ENCODE data around the gene FRMD7. TPM values are rescaled to one million over a fixed set of nuclear protein-coding genes. Genes with fewer than 3 reads are reported as not detected.
"Not testable (repeated sequence)": the region's sequence is repeated elsewhere in the genome, so short reads cannot be mapped to it uniquely, and the experiment has no call there.

The FRMD7 gene
- total and polyA plus RNA-seq, 5 experiments from 2014 or later = not detected

GRCh38 chrX:132086672-132087071 is 41.1 kb downstream of the FRMD7 start:
- H3K9me3 Mint-ChIP-seq = no peaks in the 10 kb centered on the region
- POLR2A ChIA-PET = no interaction called here
- peak overlapping the region in 1 of 10 donors; percentile 12 for H3K27ac Mint-ChIP-seq
- ATAC-seq = no peak
- peaks cover 0 to 3% (median 2%) of the 10 kb centered on the region in 5 donors for H3K27me3 Mint-ChIP-seq
- DNase-seq = no peak
- H3K4me1 Mint-ChIP-seq = peaks cover 0 to 10% (median 9%) of the 10 kb centered on the region in 4 donors
- no peak overlapping the region for H3K4me3 Mint-ChIP-seq
- H3K36me3 Mint-ChIP-seq = no peaks in the 10 kb centered on the region

DNA sequence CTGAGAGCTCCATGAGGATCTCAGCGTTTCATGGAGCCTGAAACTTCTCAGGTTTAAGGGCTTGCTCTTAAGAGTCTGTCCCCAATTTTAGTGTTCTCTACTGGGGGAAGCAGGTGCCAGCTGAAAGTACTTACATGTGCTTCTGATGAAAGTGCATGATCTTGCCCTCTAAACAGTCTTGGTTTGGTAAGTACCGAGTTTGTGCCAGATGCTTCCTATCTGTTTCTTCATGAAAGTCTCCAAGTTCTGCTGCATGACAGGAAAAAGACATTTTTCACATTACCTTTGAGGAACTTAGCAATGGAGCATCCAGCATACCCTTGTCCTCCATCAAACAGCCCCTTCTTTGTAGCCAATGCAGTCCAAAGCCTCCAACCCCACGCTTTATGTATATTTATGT is 42.0 kb downstream of the FRMD7 start:
- no peak overlapping the region for H3K4me3 Mint-ChIP-seq

DNA sequence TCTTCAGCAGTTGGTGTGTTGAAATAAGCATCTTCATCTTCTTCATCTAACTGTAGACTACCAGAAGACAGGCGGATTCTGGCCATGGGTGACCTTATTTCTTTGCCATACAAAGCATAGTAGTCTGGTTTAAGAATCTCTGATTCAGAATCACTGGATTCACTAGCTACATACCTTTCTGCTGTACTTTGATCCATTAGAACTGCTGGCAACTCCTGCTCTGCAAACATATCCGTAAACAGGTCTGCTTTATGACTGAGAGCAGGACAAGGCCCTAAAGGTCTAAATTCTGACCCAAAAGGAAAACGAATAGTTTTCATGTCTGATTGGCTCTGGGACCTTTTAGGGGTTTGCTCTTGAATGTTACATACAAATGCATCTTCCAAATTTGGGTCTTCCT is 49.9 kb downstream of the FRMD7 start:
- no peak for ATAC-seq
- Mint-ChIP-seq H3K27me3 (no peaks in the 10 kb centered on the region), H3K9me3 (no peaks in the 10 kb centered on the region), H3K4me3 (no peak overlapping the region), H3K4me1 (no peaks in the 10 kb centered on the region), H3K27ac (no peak overlapping the region), H3K36me3 (peaks cover 0 to 18% (median 0%) of the 10 kb centered on the region in 3 donors)
- POLR2A ChIA-PET = interaction anchor here (0.7 kb wide), 1 partner anchor 14 kb away, joined by 3 read pairs; no protein-coding TSS in a partner anchor
- DNase-seq = no peak

More for the DNA sequence above, 42.0 kb downstream of the FRMD7 start:
- no peaks in the 10 kb centered on the region for H3K36me3 Mint-ChIP-seq
- no peak for DNase-seq
- H3K27me3 Mint-ChIP-seq = peaks cover 0 to 3% (median 2%) of the 10 kb centered on the region in 5 donors
- H3K4me1 Mint-ChIP-seq = peaks cover 0 to 6% (median 4%) of the 10 kb centered on the region in 4 donors
- no peak overlapping the region for H3K27ac Mint-ChIP-seq
- H3K9me3 Mint-ChIP-seq = no peaks in the 10 kb centered on the region
- POLR2A ChIA-PET = no interaction called here
- ATAC-seq = no peak

GRCh38 chrX:132077414-132077813 is 50.4 kb downstream of the FRMD7 start:
- no peak overlapping the region for H3K4me3 Mint-ChIP-seq
- no peaks in the 10 kb centered on the region for H3K9me3 Mint-ChIP-seq
- ATAC-seq (no peak), DNase-seq (no peak)
- H3K27me3 Mint-ChIP-seq = no peaks in the 10 kb centered on the region
- H3K27ac Mint-ChIP-seq = no peak overlapping the region
- POLR2A ChIA-PET = interaction anchor here (0.7 kb wide), 1 partner anchor 14 kb away, joined by 3 read pairs; no protein-coding TSS in a partner anchor
- peaks cover 0 to 20% (median 0%) of the 10 kb centered on the region in 3 donors for H3K36me3 Mint-ChIP-seq
- no peaks in the 10 kb centered on the region for H3K4me1 Mint-ChIP-seq

GRCh38 chrX:132071254-132071653 is 56.6 kb downstream of the FRMD7 start:
- Mint-ChIP-seq H3K36me3 (peaks cover 0 to 44% (median 3%) of the 10 kb centered on the region in 3 donors), H3K4me3 (no peak overlapping the region), H3K4me1 (no peaks in the 10 kb centered on the region), H3K27ac (no peak overlapping the region), H3K27me3 (no peaks in the 10 kb centered on the region), H3K9me3 (no peaks in the 10 kb centered on the region)
- POLR2A ChIA-PET = interaction anchor here (1.0 kb wide), 1 partner anchor 48 kb away, joined by 4 read pairs; the partner anchor contains the start of gene STK26
- ATAC-seq (no peak), DNase-seq (peak in 1 of 10 donors; percentile 12)

GRCh38 chrX:132068405-132068804 is 59.4 kb downstream of the FRMD7 start:
- H3K4me1 Mint-ChIP-seq = no peaks in the 10 kb centered on the region
- peaks cover 0 to 37% (median 3%) of the 10 kb centered on the region in 3 donors for H3K36me3 Mint-ChIP-seq
- DNase-seq (no peak), ATAC-seq (no peak)
- no peak overlapping the region for H3K27ac Mint-ChIP-seq
- no peaks in the 10 kb centered on the region for H3K27me3 Mint-ChIP-seq
- no peaks in the 10 kb centered on the region for H3K9me3 Mint-ChIP-seq
- POLR2A ChIA-PET = no interaction called here
- no peak overlapping the region for H3K4me3 Mint-ChIP-seq

- H3K36me3 Mint-ChIP-seq = peaks cover 0 to 44% (median 3%) of the 10 kb centered on the region in 3 donors
- H3K4me1 Mint-ChIP-seq = peaks cover 0 to 19% (median 11%) of the 10 kb centered on the region in 4 donors
- DNase-seq (no peak), ATAC-seq (no peak)
- POLR2A ChIA-PET = no interaction called here
- no peak overlapping the region for H3K4me3 Mint-ChIP-seq
- no peaks in the 10 kb centered on the region for H3K27me3 Mint-ChIP-seq
- no peak overlapping the region for H3K27ac Mint-ChIP-seq
- H3K9me3 Mint-ChIP-seq = no peaks in the 10 kb centered on the region
Measured at GRCh38 chrX:132063862-132064261, 64.0 kb downstream of the FRMD7 start.

DNA sequence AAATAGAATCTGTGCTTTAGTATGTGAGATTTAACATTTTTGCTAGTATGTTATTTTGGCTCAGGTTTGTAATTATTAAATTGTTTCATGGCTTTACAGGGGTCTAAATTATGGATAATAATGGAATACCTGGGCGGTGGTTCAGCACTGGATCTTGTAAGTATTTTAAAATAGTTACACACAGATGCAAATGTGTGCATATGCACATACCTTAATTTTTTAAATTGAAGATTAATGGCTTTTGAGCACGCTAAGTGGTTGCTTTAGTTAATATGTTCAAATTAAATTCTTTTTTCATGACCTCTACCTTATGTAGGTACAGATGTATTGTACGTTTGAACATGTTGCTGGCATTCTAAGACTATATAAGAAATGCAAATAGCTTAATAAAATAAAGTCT is 64.5 kb downstream of the FRMD7 start:
- DNase-seq = no peak
- Mint-ChIP-seq H3K9me3 (no peaks in the 10 kb centered on the region), H3K27me3 (no peaks in the 10 kb centered on the region), H3K4me3 (no peak overlapping the region), H3K36me3 (peaks cover 0 to 39% (median 0%) of the 10 kb centered on the region in 3 donors), H3K4me1 (peaks cover 0 to 24% (median 11%) of the 10 kb centered on the region in 4 donors), H3K27ac (peak overlapping the region in 1 of 10 donors; percentile 55)
- ATAC-seq = no peak
- POLR2A ChIA-PET = interaction anchor here (1.3 kb wide), 1 partner anchor 78 kb away, joined by 3 read pairs; no protein-coding TSS in a partner anchor

- H3K4me3 Mint-ChIP-seq = no peak overlapping the region
- ATAC-seq (no peak), DNase-seq (no peak)
- no peaks in the 10 kb centered on the region for H3K9me3 Mint-ChIP-seq
- H3K4me1 Mint-ChIP-seq = peaks cover 2 to 42% (median 28%) of the 10 kb centered on the region in 4 donors
- peak overlapping the region in 3 of 10 donors; percentile 6 to 28 (median 6) for H3K27ac Mint-ChIP-seq
- peaks cover 0 to 42% (median 2%) of the 10 kb centered on the region in 3 donors for H3K36me3 Mint-ChIP-seq
- POLR2A ChIA-PET = no interaction called here
- H3K27me3 Mint-ChIP-seq = no peaks in the 10 kb centered on the region
Measured at GRCh38 chrX:132059973-132060540, 67.8 kb downstream of the FRMD7 start.

DNA sequence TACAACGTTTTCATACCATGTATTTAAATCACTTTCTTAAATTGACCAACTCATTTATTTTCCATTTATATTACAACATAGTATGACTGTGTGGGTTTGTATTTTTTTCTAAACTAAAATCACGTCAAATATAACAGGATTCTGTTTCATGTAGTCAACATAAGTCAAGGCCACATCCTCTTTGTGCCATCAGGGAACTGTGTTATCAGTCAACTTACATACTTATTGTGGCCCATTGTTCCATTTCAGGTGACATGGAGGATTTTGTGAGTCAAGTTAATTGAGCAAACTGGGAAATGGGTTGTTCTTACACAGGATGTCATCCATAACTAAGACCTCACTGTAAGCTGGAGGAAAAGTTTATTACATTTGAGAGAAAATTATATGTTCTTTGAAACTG is 68.8 kb downstream of the FRMD7 start:
- H3K4me3 Mint-ChIP-seq = no peak overlapping the region
- POLR2A ChIA-PET = no interaction called here

DNA sequence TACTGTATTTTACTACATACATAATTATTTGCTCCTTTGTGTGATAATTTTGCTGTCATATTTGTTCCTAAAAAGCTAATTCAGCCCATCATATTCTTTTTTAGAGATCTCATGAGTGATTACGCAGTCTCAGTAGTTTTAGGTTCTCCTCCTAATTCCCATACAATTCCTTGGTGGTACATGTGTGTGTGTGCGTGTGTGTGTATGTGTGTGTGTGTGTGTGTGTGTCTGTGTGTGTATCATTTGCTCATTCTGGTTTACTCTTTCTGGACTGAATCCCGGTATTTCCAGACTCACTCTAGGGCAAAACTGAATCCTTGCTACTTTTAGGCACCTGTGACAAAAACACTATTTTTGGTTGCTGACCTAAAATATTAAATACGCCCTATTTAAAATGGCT is 69.8 kb downstream of the FRMD7 start:
- no peak for ATAC-seq
- H3K4me3 Mint-ChIP-seq = no peak overlapping the region
- POLR2A ChIA-PET = no interaction called here
- H3K4me1 Mint-ChIP-seq = peaks cover 4 to 47% (median 40%) of the 10 kb centered on the region in 4 donors
- no peak for DNase-seq
- no peaks in the 10 kb centered on the region for H3K9me3 Mint-ChIP-seq
- peak overlapping the region in 2 of 10 donors; percentile 13 to 46 for H3K27ac Mint-ChIP-seq
- no peaks in the 10 kb centered on the region for H3K27me3 Mint-ChIP-seq
- H3K36me3 Mint-ChIP-seq = peaks cover 0 to 49% (median 2%) of the 10 kb centered on the region in 3 donors

More for the DNA sequence above, 68.8 kb downstream of the FRMD7 start:
- peaks cover 0 to 51% (median 2%) of the 10 kb centered on the region in 3 donors for H3K36me3 Mint-ChIP-seq
- no peaks in the 10 kb centered on the region for H3K27me3 Mint-ChIP-seq
- peak overlapping the region in 1 of 10 donors; percentile 8 for H3K27ac Mint-ChIP-seq
- ATAC-seq (no peak), DNase-seq (no peak)
- peaks cover 3 to 42% (median 33%) of the 10 kb centered on the region in 4 donors for H3K4me1 Mint-ChIP-seq
- no peaks in the 10 kb centered on the region for H3K9me3 Mint-ChIP-seq

DNA sequence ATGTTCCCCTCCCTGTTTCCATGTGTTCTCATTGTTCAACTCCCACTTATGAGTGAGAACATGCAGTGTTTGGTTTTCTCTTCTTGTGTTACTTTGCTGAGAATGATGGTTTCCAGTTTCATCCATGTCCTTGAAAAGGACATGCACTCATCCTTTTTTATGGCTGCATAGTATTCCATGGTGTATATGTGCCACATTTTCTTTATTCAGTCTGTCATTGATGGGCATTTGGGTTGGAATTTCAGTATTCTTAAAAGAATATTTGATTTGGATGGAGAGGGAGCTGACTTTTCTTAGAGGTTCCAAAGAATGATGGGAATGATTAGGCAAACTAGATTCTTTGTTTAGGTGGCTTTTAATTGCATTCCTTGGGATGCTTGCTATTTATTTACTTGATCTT is 76.0 kb downstream of the FRMD7 start:
- POLR2A ChIA-PET, DNase-seq, H3K9me3 Mint-ChIP-seq, ATAC-seq, H3K27me3 Mint-ChIP-seq: not testable (repeated sequence)
- H3K4me3 Mint-ChIP-seq = peak overlapping the region in 1 of 10 donors; percentile 1
- peaks cover 6 to 51% (median 37%) of the 10 kb centered on the region in 4 donors for H3K4me1 Mint-ChIP-seq
- H3K36me3 Mint-ChIP-seq = peaks cover 0 to 29% (median 10%) of the 10 kb centered on the region in 3 donors
- peak overlapping the region in 1 of 10 donors; percentile 9 for H3K27ac Mint-ChIP-seq

- no peak overlapping the region for H3K27ac Mint-ChIP-seq
- ATAC-seq (no peak), DNase-seq (no peak)
- H3K4me3 Mint-ChIP-seq = no peak overlapping the region
- H3K4me1 Mint-ChIP-seq = peaks cover 14 to 65% (median 37%) of the 10 kb centered on the region in 4 donors
- H3K27me3 Mint-ChIP-seq = no peaks in the 10 kb centered on the region
- no peaks in the 10 kb centered on the region for H3K9me3 Mint-ChIP-seq
- POLR2A ChIA-PET = no interaction called here
- peaks cover 0 to 8% (median 6%) of the 10 kb centered on the region in 3 donors for H3K36me3 Mint-ChIP-seq
Measured at GRCh38 chrX:132046533-132046932, 81.3 kb downstream of the FRMD7 start.

All from naive thymus-derived CD8-positive, alpha-beta T cell (primary cell).